IPS DF 6.9 (cell line): ENCODE results near the gene DSTYK.

Experiments
- DNase-seq: peaks from one replicate; pipeline ENCODE4 v3.0.0-alpha.2; 2013; ENCODE audit warnings: low read depth, low spot score
- H3K27ac ChIP-seq: one replicate; pipeline ENCODE4 v1.5.1; 2013; ENCODE audit warnings: low read length, control low read depth
- H3K27me3 ChIP-seq: 2 replicates; pipeline ENCODE4 v1.6.1; 2013; ENCODE audit warnings: mild to moderate bottlenecking, low read length; ENCODE audit not compliant: control insufficient read depth, insufficient read depth
- H3K36me3 ChIP-seq: 2 replicates; pipeline ENCODE4 v1.6.1; 2013; ENCODE audit warnings: low read length; ENCODE audit not compliant: control insufficient read depth, insufficient read depth
- H3K4me1 ChIP-seq: 2 replicates; pipeline ENCODE4 v1.6.1; 2013; ENCODE audit warnings: low read length; ENCODE audit not compliant: control insufficient read depth, insufficient read depth
- H3K4me3 ChIP-seq: 2 replicates; pipeline ENCODE4 v1.5.1; 2013; ENCODE audit warnings: mild to moderate bottlenecking, low read length
- H3K9me3 ChIP-seq: 2 replicates; pipeline ENCODE4 v1.6.1; 2013; ENCODE audit warnings: low read length, inconsistent platforms; ENCODE audit not compliant: control insufficient read depth, insufficient read depth
- WGBS: extraction: QIAGEN DNeasy Blood & Tissue Kit; methylation state at CpG from one replicate; pipeline ENCODE4 v1.1.7; 2013; ENCODE audit warnings: mixed read lengths, missing lambda C conversion rate; ENCODE audit not compliant: insufficient read length, insufficient coverage; 5-methylcytosine and 5-hydroxymethylcytosine counted together

The DSTYK gene

GRCh38 chr1:205129447-205130029 is 82.0 kb downstream of the DSTYK start:
- H3K4me3 ChIP-seq: no peak overlapping the region
- no peaks in the 10 kb centered on the region for H3K27me3 ChIP-seq
- no peaks in the 10 kb centered on the region for H3K9me3 ChIP-seq
- H3K36me3 ChIP-seq: no peaks in the 10 kb centered on the region
- H3K27ac ChIP-seq: no peak overlapping the region
- DNase-seq: no peak
- WGBS: no CpG with 5 or more reads among the region's 4 CpGs
- no peaks in the 10 kb centered on the region for H3K4me1 ChIP-seq

DNA sequence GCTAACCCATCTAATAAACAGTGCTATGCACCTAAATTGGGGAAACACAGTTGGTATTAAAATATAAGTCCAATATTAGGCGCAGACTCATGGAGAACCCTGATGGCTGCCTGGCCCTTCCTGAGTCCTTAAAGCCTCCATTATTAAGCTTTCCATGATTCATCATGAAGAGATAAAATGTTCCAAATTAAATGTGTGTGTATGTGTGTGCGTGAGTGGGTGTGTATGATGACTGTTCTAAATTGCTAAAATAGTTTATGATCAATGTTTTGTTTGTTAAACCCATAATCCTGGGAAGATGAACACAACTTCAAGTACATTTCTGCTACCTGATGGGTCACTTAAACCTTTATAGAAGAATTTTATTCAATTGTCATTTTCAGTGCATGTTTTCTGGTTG is 83.5 kb downstream of the DSTYK start:
- no peaks in the 10 kb centered on the region for H3K9me3 ChIP-seq
- DNase-seq: no peak
- H3K4me1 ChIP-seq: no peaks in the 10 kb centered on the region
- no peak overlapping the region for H3K27ac ChIP-seq
- no peak overlapping the region for H3K4me3 ChIP-seq
- no peaks in the 10 kb centered on the region for H3K36me3 ChIP-seq
- WGBS: 100% methylated on average over 1 of the region's 2 CpGs
- H3K27me3 ChIP-seq: no peaks in the 10 kb centered on the region

DNA sequence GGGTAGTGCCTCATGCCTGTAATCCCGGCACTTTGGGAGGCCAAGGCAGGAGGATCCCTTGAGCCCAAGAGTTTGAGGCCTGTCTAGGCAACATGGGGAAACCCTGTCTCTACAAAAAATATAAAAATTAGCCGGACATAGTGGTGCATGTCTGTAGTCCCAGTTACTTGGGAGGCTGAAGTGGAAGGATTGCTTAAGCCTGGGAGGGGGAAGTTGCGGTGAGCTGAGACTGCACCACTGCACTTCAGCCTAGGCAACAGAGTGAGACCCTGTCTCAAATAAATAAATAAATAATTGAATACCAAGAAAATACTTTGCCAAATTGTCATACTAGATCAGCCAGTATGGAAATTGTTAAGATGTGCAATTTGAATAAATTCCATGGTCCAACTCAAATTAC is 83.9 kb downstream of the DSTYK start:
- no peaks in the 10 kb centered on the region for H3K9me3 ChIP-seq
- DNase-seq: no peak
- H3K36me3 ChIP-seq: no peaks in the 10 kb centered on the region
- no peak overlapping the region for H3K27ac ChIP-seq
- H3K27me3 ChIP-seq: no peaks in the 10 kb centered on the region
- H3K4me3 ChIP-seq: no peak overlapping the region
- no CpG with 5 or more reads among the region's 3 CpGs for WGBS
- no peaks in the 10 kb centered on the region for H3K4me1 ChIP-seq

- no peak overlapping the region for H3K4me3 ChIP-seq
- no peak for DNase-seq
- H3K36me3 ChIP-seq: no peaks in the 10 kb centered on the region
- WGBS: no CpG with 5 or more reads among the region's 7 CpGs
- H3K27me3 ChIP-seq: no peaks in the 10 kb centered on the region
- no peaks in the 10 kb centered on the region for H3K4me1 ChIP-seq
- no peaks in the 10 kb centered on the region for H3K9me3 ChIP-seq
- no peak overlapping the region for H3K27ac ChIP-seq
Observed at GRCh38 chr1:205124726-205125125, 86.8 kb downstream of the DSTYK start.

DNA sequence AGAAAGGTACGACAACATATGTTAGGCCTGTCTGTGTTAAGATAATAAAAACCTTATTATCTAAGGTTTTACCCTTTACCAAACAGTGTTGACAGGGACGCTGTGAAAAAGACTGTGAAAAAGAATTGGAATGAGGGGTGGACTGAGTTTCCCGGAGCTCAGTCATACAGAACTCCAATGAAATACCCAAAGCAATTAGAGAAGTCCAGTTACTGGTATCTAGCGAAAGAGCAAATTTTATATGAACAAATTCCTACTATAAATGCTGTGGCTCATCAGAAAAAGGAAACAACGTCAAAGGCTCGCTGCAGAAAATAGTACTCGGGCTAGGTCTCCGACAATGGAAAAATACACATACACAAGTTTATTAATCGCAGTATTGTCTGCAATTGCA is 89.0 kb downstream of the DSTYK start:
- H3K4me3 ChIP-seq: peak overlapping the region; percentile 87; the same call in 1 of the 2 replicates
- no peaks in the 10 kb centered on the region for H3K4me1 ChIP-seq
- H3K27ac ChIP-seq: no peak overlapping the region
- no peak for DNase-seq
- H3K9me3 ChIP-seq: no peaks in the 10 kb centered on the region
- WGBS: no CpG with 5 or more reads among the region's 9 CpGs
- no peaks in the 10 kb centered on the region for H3K36me3 ChIP-seq
- no peaks in the 10 kb centered on the region for H3K27me3 ChIP-seq

DNA sequence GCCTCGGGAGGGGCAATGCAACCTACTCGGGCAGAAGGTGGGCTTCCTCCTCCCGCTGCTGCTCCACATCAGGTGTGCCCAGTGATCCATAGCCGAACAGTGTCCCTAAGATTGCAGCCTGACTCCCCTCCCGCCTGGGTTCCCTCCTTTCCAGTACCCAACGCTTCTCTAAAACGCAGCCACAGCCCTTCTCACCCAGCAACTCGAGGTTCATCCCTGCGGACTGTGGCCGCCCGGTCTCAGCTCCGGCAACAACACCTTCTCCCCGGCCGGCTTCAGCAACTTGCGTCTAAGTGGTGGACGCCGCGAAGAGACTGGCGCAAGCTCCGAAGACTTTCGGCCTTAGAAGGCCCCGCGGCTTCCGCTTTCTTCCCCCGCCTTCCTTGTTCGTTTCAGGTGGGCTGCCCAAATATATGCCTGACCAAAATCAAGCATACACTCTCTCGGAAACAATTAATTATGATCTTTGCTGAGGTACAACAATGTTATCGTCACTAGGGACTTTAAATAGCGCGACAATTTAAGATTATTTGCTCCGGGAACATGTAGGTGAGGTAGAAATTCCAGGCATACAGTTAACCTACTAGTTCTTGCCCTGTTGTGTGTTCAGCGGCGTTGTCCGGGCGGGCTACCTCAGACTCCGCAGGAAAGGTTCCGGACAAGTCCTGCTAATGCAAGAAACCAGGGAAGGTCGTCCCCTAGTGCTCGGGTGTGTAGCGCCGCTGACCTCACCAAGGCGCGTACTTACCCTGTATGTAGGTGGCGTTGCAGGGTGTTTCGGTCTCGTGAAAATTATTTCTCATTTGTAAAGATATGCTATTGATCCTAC is 89.6 kb downstream of the DSTYK start, which contains the start of gene RBBP5:
TSS of gene RBBP5 (minus strand) at position 319 of the 829 bp plus-strand sequence. CDS start at position 214, 105 bp downstream.
- peak; percentile 95 for DNase-seq
- Histone ChIP-seq H3K36me3 (no peaks in the 10 kb centered on the region), H3K27ac (no peak within 1 kb of the TSS), H3K27me3 (no peaks in the 10 kb centered on the region), H3K4me1 (no peaks in the 10 kb centered on the region), H3K9me3 (no peaks in the 10 kb centered on the region), H3K4me3 (peak within 1 kb of the TSS; percentile 87)
- WGBS: no CpG with 5 or more reads among the region's 46 CpGs

- no peak for DNase-seq
- Histone ChIP-seq H3K36me3 (no peaks in the 10 kb centered on the region; the same call in 1 of the 2 replicates), H3K27me3 (no peaks in the 10 kb centered on the region), H3K4me1 (no peaks in the 10 kb centered on the region), H3K9me3 (no peaks in the 10 kb centered on the region), H3K27ac (no peak overlapping the region), H3K4me3 (no peak overlapping the region)
- no CpG with 5 or more reads among the region's 2 CpGs for WGBS
Observed at GRCh38 chr1:205118752-205119151, 92.8 kb downstream of the DSTYK start.

- H3K36me3 ChIP-seq: no peaks in the 10 kb centered on the region; the same call in 1 of the 2 replicates
- no peaks in the 10 kb centered on the region for H3K9me3 ChIP-seq
- no peak for DNase-seq
- H3K27ac ChIP-seq: no peak overlapping the region
- no peaks in the 10 kb centered on the region for H3K4me1 ChIP-seq
- no peaks in the 10 kb centered on the region for H3K27me3 ChIP-seq
- no peak overlapping the region for H3K4me3 ChIP-seq
Observed at GRCh38 chr1:205111354-205111753, 100.1 kb downstream of the DSTYK start.

DNA sequence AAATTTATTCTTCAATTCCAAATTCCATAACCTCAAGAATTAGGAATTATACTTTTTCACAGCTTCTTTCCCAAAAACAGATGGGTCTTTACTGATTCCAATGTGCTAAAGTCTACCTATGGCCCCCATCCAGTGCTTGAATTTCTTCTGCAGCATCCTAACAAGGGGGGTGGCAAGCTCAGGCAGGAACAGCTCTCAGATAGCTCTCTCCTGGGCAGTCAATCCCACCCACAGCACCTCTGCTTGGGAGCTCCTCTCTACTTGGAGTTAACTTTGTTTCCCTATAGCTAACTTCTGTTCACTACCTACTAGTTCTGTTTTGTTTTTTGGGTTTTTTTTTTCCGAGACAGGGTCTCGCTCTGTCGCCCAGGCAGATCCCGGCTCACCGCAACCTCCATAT is 101.8 kb downstream of the DSTYK start:
- WGBS: no CpG with 5 or more reads among the region's 5 CpGs
- Histone ChIP-seq H3K36me3 (peaks cover 3% of the 10 kb centered on the region; the same call in 1 of the 2 replicates), H3K4me1 (no peaks in the 10 kb centered on the region), H3K27ac (no peak overlapping the region), H3K9me3 (no peaks in the 10 kb centered on the region), H3K27me3 (no peaks in the 10 kb centered on the region), H3K4me3 (no peak overlapping the region)
- no peak for DNase-seq

DNA sequence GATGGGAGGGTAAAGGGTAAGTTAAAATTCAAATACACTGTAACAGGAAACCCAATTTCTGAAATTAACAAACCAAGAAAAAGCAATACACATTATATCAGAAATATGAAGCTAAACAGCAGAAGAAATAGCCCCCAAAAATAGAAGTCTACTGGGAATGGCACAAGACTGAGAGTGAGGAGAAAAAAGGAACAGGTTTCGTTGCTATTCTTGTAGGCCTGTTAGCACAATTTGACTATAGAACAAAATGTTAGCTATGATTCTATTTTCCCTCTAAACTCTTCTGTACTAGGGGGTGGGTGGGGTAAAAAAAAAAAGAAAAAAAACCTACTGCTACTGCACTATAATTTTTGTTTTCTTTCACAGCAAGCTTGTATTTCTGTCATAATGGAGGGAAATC is 102.2 kb downstream of the DSTYK start:
- Histone ChIP-seq H3K4me1 (no peaks in the 10 kb centered on the region), H3K9me3 (no peaks in the 10 kb centered on the region), H3K4me3 (no peak overlapping the region), H3K36me3 (peaks cover 3% of the 10 kb centered on the region; the same call in 1 of the 2 replicates), H3K27me3 (no peaks in the 10 kb centered on the region), H3K27ac (no peak overlapping the region)
- no CpG with 5 or more reads among the region's 1 CpG for WGBS
- DNase-seq: no peak
